ENCODE results near the gene PTPN1.

Gene PTPN1

GRCh38 chr20:50548396-50548795, 38.2 kb downstream of the PTPN1 start:
- Histone ChIP-seq H3K36me3 (ENCODE audit: control insufficient read depth, insufficient read depth, low read length) (peaks cover 4% of the 10 kb centered on the region; the same call in 1 of the 2 replicates), H3K4me3 (ENCODE audit: low read depth, low read length) (no peak overlapping the region), H3K4me1 (ENCODE audit: control insufficient read depth, insufficient read depth, low read length) (no peaks in the 10 kb centered on the region), H3K27ac (ENCODE audit: low read depth, low read length) (no peak overlapping the region), H3K9ac (ENCODE audit: low read length) (no peak overlapping the region), H3K9me3 (ENCODE audit: control insufficient read depth, insufficient read depth, low read depth, low read length) (no peaks in the 10 kb centered on the region), H3K27me3 (ENCODE audit: control insufficient read depth, insufficient read depth, low read length) (no peaks in the 10 kb centered on the region)

- no peaks in the 10 kb centered on the region for H3K27me3 ChIP-seq (ENCODE audit: control insufficient read depth, insufficient read depth, low read length)
- H3K36me3 ChIP-seq (ENCODE audit: control insufficient read depth, insufficient read depth, low read length), result peaks cover 4% of the 10 kb centered on the region; the same call in 1 of the 2 replicates
- H3K9ac ChIP-seq (ENCODE audit: low read length), result no peak overlapping the region
- no peaks in the 10 kb centered on the region for H3K4me1 ChIP-seq (ENCODE audit: control insufficient read depth, insufficient read depth, low read length)
- no peak overlapping the region for H3K4me3 ChIP-seq (ENCODE audit: low read depth, low read length)
- no peak overlapping the region for H3K27ac ChIP-seq (ENCODE audit: low read depth, low read length)
- H3K9me3 ChIP-seq (ENCODE audit: control insufficient read depth, insufficient read depth, low read depth, low read length), result no peaks in the 10 kb centered on the region
These were observed 40.3 kb downstream of the PTPN1 start for GRCh38 chr20:50550531-50550930.

GRCh38 chr20:50551288-50551687, 41.1 kb downstream of the PTPN1 start:
- Histone ChIP-seq H3K36me3 (ENCODE audit: control insufficient read depth, insufficient read depth, low read length) (peaks cover 4% of the 10 kb centered on the region; the same call in 1 of the 2 replicates), H3K9ac (ENCODE audit: low read length) (no peak overlapping the region), H3K9me3 (ENCODE audit: control insufficient read depth, insufficient read depth, low read depth, low read length) (no peaks in the 10 kb centered on the region), H3K4me1 (ENCODE audit: control insufficient read depth, insufficient read depth, low read length) (no peaks in the 10 kb centered on the region), H3K27me3 (ENCODE audit: control insufficient read depth, insufficient read depth, low read length) (no peaks in the 10 kb centered on the region), H3K27ac (ENCODE audit: low read depth, low read length) (no peak overlapping the region), H3K4me3 (ENCODE audit: low read depth, low read length) (no peak overlapping the region)

- Histone ChIP-seq H3K4me1 (ENCODE audit: control insufficient read depth, insufficient read depth, low read length) (no peaks in the 10 kb centered on the region), H3K27ac (ENCODE audit: low read depth, low read length) (no peak overlapping the region), H3K36me3 (ENCODE audit: control insufficient read depth, insufficient read depth, low read length) (peaks cover 4% of the 10 kb centered on the region; the same call in 1 of the 2 replicates), H3K27me3 (ENCODE audit: control insufficient read depth, insufficient read depth, low read length) (no peaks in the 10 kb centered on the region), H3K9me3 (ENCODE audit: control insufficient read depth, insufficient read depth, low read depth, low read length) (no peaks in the 10 kb centered on the region), H3K9ac (ENCODE audit: low read length) (no peak overlapping the region), H3K4me3 (ENCODE audit: low read depth, low read length) (no peak overlapping the region)
These were observed 42.8 kb downstream of the PTPN1 start for GRCh38 chr20:50552979-50553378.

- H3K36me3 ChIP-seq (ENCODE audit: control insufficient read depth, insufficient read depth, low read length), result no peaks in the 10 kb centered on the region
- no peaks in the 10 kb centered on the region for H3K27me3 ChIP-seq (ENCODE audit: control insufficient read depth, insufficient read depth, low read length)
- H3K4me1 ChIP-seq (ENCODE audit: control insufficient read depth, insufficient read depth, low read length), result no peaks in the 10 kb centered on the region
- H3K27ac ChIP-seq (ENCODE audit: low read depth, low read length), result no peak overlapping the region
- H3K4me3 ChIP-seq (ENCODE audit: low read depth, low read length), result no peak overlapping the region
- H3K9ac ChIP-seq (ENCODE audit: low read length), result no peak overlapping the region
- H3K9me3 ChIP-seq (ENCODE audit: control insufficient read depth, insufficient read depth, low read depth, low read length), result no peaks in the 10 kb centered on the region
These were observed 44.8 kb downstream of the PTPN1 start for GRCh38 chr20:50554694-50555579.

GRCh38 chr20:50555662-50556061, 45.5 kb downstream of the PTPN1 start:
- Histone ChIP-seq H3K4me1 (ENCODE audit: control insufficient read depth, insufficient read depth, low read length) (peaks cover under 1% of the 10 kb centered on the region; the same call in 1 of the 2 replicates), H3K36me3 (ENCODE audit: control insufficient read depth, insufficient read depth, low read length) (no peaks in the 10 kb centered on the region), H3K9ac (ENCODE audit: low read length) (no peak overlapping the region), H3K27me3 (ENCODE audit: control insufficient read depth, insufficient read depth, low read length) (no peaks in the 10 kb centered on the region), H3K9me3 (ENCODE audit: control insufficient read depth, insufficient read depth, low read depth, low read length) (no peaks in the 10 kb centered on the region), H3K27ac (ENCODE audit: low read depth, low read length) (no peak overlapping the region), H3K4me3 (ENCODE audit: low read depth, low read length) (no peak overlapping the region)

DNA sequence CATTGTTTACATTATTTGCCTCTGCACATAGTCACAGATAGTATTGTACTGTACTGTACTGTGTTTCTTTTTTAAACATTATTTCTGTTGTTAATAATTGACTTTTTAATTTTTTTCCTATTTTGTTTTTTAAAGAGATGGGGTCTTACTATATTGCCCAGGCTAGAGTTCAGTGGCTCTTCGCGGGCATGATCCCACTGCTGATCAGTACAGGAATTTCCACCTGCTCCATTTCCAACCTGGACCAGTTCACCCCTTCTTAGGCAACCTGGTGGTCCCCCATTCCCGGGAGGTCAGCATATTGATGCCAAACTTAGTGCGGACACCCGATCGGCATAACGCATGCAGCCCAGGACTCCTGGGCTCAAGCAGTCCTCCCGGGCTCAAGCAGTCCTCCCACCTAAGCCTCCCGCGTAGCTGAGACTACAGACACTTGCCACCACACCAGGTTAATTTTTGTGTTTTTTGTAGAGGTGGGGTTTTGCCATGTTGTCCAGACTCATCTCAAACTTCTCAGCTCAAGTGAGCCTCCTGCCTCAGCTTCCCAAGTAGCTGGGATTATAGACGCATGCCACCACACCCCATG, 47.5 kb downstream of the PTPN1 start:
- Histone ChIP-seq H3K4me3 (ENCODE audit: low read depth, low read length) (no peak overlapping the region), H3K36me3 (ENCODE audit: control insufficient read depth, insufficient read depth, low read length) (peaks cover 9% of the 10 kb centered on the region), H3K9me3 (ENCODE audit: control insufficient read depth, insufficient read depth, low read depth, low read length) (no peaks in the 10 kb centered on the region), H3K27ac (ENCODE audit: low read depth, low read length) (no peak overlapping the region), H3K4me1 (ENCODE audit: control insufficient read depth, insufficient read depth, low read length) (peaks cover 16% of the 10 kb centered on the region; the same call in 1 of the 2 replicates), H3K27me3 (ENCODE audit: control insufficient read depth, insufficient read depth, low read length) (no peaks in the 10 kb centered on the region), H3K9ac (ENCODE audit: low read length) (no peak overlapping the region)

GRCh38 chr20:50558483-50558925, 48.3 kb downstream of the PTPN1 start:
- Histone ChIP-seq H3K27ac (ENCODE audit: low read depth, low read length) (no peak overlapping the region), H3K36me3 (ENCODE audit: control insufficient read depth, insufficient read depth, low read length) (peaks cover 14% of the 10 kb centered on the region), H3K4me3 (ENCODE audit: low read depth, low read length) (no peak overlapping the region)

DNA sequence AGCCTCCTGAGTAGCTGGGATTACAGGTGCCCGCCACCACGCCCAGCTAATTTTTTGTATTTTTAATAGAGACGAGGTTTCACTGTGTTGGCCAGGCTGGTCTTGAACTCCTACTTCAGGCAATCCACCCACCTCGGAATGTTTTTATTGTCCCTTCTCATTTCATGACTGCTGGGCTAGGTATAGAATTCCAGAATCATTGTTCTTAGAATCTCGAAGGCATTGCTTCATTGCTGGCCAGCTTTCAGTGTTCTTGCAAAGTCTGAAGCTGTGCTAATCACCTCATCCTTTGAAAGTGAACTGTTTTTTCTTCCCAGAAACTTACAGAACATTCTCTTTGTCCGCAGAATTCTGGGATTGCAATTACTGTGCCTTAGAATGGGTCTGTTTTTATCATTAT, 49.0 kb downstream of the PTPN1 start:
- H3K36me3 ChIP-seq (ENCODE audit: control insufficient read depth, insufficient read depth, low read length), result peaks cover 14% of the 10 kb centered on the region
- no peak overlapping the region for H3K4me3 ChIP-seq (ENCODE audit: low read depth, low read length)
- H3K9ac ChIP-seq (ENCODE audit: low read length), result no peak overlapping the region
- H3K4me1 ChIP-seq (ENCODE audit: control insufficient read depth, insufficient read depth, low read length), result peaks cover 16% of the 10 kb centered on the region; the same call in 1 of the 2 replicates
- H3K27ac ChIP-seq (ENCODE audit: low read depth, low read length), result no peak overlapping the region
- H3K9me3 ChIP-seq (ENCODE audit: control insufficient read depth, insufficient read depth, low read depth, low read length), result no peaks in the 10 kb centered on the region
- H3K27me3 ChIP-seq (ENCODE audit: control insufficient read depth, insufficient read depth, low read length), result no peaks in the 10 kb centered on the region

More at GRCh38 chr20:50558483-50558925, 48.3 kb downstream of the PTPN1 start:
- no peaks in the 10 kb centered on the region for H3K27me3 ChIP-seq (ENCODE audit: control insufficient read depth, insufficient read depth, low read length)
- H3K9ac ChIP-seq (ENCODE audit: low read length), result no peak overlapping the region
- peaks cover 16% of the 10 kb centered on the region; the same call in 1 of the 2 replicates for H3K4me1 ChIP-seq (ENCODE audit: control insufficient read depth, insufficient read depth, low read length)
- no peaks in the 10 kb centered on the region for H3K9me3 ChIP-seq (ENCODE audit: control insufficient read depth, insufficient read depth, low read depth, low read length)

DNA sequence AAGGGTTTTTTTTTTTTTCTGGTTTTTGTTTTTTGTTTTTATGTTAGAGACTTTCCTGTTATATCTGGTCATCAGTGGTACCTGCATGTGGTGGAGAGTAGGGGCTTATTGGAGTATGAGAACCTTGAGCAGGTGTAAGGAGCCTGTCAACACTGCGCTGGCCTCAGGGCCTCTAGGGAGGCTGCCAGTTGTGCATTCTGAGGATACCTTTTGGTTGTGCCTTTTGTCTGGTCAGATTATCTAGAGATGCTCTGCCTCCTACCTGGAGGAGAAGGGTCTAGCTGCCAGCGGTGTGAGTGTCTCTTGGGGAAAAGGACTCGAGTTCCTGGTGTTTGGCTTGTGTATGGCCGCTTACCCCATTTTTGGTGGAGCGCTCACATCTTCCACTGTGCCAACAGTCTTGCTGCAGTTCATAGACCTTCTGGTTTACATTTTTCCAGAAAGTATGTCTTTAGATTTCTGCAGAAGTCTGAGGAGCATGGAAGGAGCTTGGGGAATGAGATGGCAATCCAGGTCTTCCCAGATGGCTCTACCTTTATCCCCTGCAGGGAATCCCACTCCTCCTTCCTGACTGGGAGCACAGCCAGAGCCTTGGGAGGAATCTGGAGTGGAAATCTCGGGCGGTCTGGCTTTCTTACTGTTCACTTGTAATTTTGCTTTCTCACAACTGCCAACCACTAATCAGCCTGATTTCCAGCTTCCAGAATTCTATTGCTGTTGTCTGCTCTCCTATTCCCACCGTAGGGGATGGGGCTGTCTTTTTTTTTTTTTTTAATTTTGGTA, 49.9 kb downstream of the PTPN1 start:
- Histone ChIP-seq H3K9me3 (ENCODE audit: control insufficient read depth, insufficient read depth, low read depth, low read length) (no peaks in the 10 kb centered on the region), H3K27me3 (ENCODE audit: control insufficient read depth, insufficient read depth, low read length) (no peaks in the 10 kb centered on the region), H3K4me1 (ENCODE audit: control insufficient read depth, insufficient read depth, low read length) (peaks cover 16% of the 10 kb centered on the region; the same call in 1 of the 2 replicates), H3K27ac (ENCODE audit: low read depth, low read length) (no peak overlapping the region), H3K9ac (ENCODE audit: low read length) (no peak overlapping the region), H3K4me3 (ENCODE audit: low read depth, low read length) (no peak overlapping the region), H3K36me3 (ENCODE audit: control insufficient read depth, insufficient read depth, low read length) (peaks cover 19% of the 10 kb centered on the region)

Data from HUES6 (cell line).